Stimulated activated CD8-positive, alpha-beta memory T cell treated with anti-CD3 and anti-CD28 coated beads, Interleukin-12 subunit alpha, Interleukin-12 subunit beta, amount 100 ng/mL, for 24 hours (primary cell): Measurements from ENCODE around the gene UNK.

Experiments used
- DNase-seq: peaks from one replicate; pipeline ENCODE4 v3.0.0-alpha.2; 2020; ENCODE audit errors: extremely low read depth

UNK gene

GRCh38 chr17:75873587-75874322 is 89.1 kb downstream of the UNK start:
- no peak for DNase-seq

GRCh38 chr17:75874323-75875181 is 89.9 kb downstream of the UNK start:
- DNase-seq = no peak
